Measurements from ENCODE around the gene PACS2.

- TF ChIP-seq CTCF (IDR thresholded peaks at IDR 0.05; ENCODE audit: low read depth, low read length, missing input control) = no peak
- no peak for TF ChIP-seq YY1 (IDR thresholded peaks at IDR 0.05)
- no peak for TF ChIP-seq FOXA2 (IDR thresholded peaks at IDR 0.05)
Measured at GRCh38 chr14:105271224-105271890, 43.2 kb upstream of the PACS2 start.
